IPS-11a (cell line): Measurements from ENCODE around the gene ZNF385A.

Source experiments
- H3K4me3 ChIP-seq: one replicate; pipeline ENCODE4 v1.5.1; 2013; ENCODE audit warnings: low read depth, low read length, control low read depth

The ZNF385A gene

GRCh38 chr12:54393743-54394142 lies 9.2 kb upstream of the ZNF385A start:
- H3K4me3 ChIP-seq, result no peak overlapping the region

DNA sequence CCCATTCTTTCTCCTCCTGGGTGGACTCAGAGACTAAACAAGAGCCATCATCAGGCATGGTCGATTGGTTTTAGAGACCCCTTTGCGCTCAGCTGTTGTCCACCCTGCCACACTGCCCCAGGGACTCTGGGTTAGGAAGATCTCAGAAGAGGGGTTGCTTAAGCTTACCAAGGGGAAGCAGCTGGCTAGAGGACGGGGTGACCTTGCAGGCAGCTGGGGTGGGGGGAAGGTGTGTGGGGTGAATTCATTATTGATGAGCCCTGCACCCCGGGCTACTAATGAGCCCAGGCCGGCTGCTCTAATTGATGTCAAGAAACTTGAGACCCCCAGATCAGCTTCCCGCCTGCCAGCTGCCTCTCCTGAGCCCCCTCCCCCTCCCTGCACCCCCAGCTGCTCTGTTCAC lies 8.7 kb upstream of the ZNF385A start:
- H3K4me3 ChIP-seq, result no peak overlapping the region

DNA sequence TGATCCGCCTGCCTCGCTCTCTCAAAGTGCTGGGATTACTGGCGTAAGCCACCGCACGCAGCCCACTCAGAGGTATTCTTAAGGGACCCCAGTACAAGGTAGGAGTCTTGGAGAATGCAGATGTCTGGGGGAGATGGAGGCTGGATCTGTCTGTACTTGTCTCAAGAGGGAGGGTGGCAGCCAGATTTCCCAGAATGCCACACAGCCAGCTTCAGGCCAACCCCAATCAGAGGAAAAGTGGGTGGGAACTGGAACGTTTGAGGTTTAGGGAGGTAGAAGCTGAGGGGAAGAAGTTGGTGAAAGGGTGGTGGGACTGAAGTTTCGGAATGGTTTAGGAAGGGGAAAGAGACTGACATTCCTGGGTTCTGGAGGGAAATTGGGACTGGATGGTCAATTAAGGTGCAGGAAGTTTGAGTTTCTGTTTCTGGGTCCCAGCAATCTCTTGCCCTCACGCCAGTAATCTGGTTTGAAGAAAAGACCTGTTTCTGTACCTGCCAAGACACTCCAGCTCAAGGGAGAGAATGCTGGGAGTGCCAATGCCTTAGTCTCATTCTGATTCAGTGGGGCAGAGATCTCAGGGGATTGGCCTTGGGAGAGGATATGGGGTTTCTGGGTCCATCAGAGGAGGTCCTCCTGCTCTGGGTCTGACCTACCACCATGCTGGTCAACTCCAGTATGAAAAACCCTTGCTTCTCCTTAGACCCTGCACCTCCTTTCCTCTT lies 8.1 kb upstream of the ZNF385A start:
- H3K4me3 ChIP-seq, result no peak overlapping the region

DNA sequence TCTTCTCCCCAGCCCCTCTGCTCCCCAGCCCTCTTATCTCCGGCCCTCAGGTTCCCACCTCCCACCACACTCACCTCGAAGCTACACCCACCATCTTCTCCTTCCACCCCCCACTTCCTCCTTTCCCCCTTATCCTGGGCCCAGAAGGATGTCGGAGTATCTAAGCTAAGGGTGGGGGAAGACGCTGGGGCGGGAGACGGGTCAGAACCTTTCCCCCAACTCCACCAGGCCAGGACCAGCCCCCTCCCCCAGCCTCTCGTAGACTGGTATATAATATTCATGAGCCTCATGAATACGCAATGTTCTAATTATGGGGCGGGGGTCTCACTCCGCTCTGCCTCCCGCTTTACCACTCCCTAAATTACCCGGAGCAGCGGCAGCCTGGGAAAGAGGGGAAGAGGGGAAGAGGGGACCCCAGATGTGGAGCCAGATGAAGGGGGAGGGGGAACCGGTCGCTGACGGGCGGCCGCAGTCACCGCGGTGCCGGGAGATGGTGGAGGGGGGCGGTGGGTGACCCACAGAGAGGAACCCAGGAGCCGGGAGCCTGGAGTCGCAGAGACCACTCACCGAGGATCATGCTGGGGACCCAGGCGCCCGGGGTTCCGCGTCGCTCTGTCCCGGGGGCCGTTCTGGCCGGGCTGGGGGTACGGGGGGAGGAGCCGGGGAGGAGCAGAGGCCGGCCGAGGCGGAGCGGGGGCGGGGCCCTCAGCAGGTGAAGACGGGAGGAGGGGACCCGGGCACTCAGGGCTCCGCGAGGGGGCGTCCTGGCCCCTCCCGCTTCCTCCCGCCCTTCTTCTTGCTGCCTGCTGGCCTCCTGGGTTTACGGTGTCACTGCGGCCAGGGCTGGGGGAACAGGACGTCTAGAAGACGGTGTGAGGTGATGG lies 6.4 kb upstream of the ZNF385A start:
- peak overlapping the region; percentile 66 for H3K4me3 ChIP-seq

GRCh38 chr12:54390176-54390667 lies 5.7 kb upstream of the ZNF385A start:
- no peak overlapping the region for H3K4me3 ChIP-seq

GRCh38 chr12:54389607-54390175 lies 5.2 kb upstream of the ZNF385A start:
- H3K4me3 ChIP-seq, result no peak overlapping the region

- no peak overlapping the region for H3K4me3 ChIP-seq
Observed at GRCh38 chr12:54389134-54389508, 4.6 kb upstream of the ZNF385A start.

DNA sequence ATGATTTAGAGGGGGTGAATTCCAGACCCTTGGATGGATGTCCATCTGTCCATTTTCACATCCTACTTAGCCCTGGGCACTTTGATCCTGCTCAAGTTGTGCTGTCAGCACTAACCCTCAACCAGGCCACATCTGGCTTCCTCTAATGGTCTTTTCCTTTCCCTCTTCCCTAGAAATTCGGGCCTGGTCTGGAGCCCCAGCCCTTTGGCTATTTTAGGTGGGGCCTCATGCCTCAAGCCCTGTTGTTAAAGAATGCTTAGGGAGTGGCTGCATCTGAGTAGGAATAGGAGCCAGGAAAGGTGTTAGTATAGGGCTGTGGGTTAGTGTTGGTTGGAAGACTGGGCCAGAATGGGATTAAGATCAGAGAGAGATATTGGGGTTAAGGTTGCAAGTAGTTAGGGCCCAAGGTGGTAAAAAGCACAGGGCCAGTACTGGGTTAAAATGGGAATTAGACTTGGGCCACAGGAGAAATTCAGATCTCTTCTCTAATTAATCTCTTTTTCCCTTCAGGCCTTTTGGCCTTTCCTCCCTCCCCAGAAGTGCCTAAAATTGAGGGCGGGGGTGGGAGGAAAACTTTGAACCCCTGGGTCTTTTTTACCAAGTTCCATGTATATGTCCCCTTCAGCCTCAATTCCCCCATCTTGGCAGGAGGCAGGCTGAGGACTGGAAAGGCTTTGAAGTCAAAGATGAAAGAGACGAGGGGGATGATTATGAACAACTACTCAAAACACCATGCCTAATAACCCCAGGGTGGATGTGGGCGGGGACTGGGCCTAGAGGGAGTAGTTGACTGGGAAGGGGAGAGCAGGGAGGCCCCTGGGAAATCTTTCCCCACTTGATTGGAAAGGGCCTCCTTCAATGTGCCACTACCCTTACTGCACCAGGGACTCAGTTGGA lies 4.0 kb upstream of the ZNF385A start:
- H3K4me3 ChIP-seq, result no peak overlapping the region

DNA sequence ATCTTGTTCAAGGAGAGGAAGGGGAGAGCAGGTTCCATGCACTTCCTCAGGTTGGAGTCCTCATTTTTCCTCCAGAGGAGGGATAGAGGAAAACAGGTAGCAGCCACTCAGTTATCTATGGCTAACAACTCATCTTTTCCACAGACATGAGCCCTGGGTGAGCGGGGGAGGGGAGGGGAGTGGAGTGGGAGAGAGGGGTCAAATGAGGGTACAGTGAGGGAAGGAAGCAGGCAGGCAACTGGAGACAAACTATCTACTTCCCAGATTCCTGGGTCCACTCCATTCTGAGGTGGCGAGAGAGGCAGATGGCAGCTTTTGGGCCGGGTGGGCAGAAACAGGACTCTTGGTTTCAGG lies 2.6 kb upstream of the ZNF385A start:
- H3K4me3 ChIP-seq, result no peak overlapping the region

GRCh38 chr12:54386403-54387113 lies 2.0 kb upstream of the ZNF385A start:
- H3K4me3 ChIP-seq, result no peak overlapping the region

DNA sequence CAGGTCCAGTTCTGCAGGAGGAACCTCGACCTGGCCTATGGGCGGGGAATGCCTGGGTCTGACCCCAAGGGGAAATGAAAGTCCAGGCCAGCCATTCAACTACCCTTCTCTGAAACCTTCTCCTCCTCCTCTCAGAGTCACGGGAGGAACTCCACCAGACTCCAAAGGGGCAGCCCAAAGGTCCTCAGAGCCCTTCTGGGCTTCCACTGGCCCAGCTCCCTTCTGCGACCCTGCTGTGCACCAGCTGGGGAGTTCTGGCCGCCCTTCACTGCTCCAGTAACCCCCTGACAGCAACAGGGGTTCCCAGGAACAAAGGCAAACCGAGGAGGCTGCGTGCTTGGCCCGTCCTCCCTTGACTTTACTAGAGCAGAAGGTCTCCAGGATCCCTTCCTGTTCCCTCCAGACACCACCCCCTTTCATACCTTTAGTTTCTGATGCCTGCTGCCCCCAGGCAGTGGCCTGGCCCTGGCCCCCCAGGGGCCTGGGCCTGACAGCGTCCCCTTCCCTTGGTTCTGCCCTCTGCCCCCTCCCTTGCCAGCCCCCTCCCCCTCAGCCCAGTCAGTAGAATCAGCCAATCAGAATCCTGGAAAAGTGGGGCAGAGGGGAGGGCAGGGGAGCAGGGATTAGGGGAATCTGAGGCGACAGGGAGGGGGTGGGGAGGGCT lies 850 bp upstream of the ZNF385A start:
- H3K4me3 ChIP-seq, result no peak overlapping the region

- H3K4me3 ChIP-seq, result no peak overlapping the region
Observed at GRCh38 chr12:54383041-54383609, 1.4 kb downstream of the ZNF385A start.

DNA sequence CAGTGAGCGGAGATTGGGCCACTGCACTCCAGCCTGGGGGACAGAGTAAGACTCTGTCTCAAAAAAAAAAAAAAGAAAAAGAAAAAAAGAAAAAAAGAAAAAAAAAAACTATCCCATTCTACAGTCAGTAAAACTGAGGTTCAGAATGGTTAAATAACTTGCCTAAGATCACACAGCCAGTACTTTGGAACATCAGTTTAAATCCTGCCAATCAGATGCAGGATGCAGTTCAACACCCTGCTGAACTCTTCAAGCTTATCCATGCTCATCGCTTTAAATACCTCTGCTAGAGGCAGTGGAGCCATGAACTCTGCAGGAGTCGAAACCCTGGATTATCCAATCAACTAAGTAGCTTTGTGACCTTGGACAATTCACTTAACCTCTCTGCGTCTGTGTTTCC lies 3.4 kb downstream of the ZNF385A start:
- no peak overlapping the region for H3K4me3 ChIP-seq

DNA sequence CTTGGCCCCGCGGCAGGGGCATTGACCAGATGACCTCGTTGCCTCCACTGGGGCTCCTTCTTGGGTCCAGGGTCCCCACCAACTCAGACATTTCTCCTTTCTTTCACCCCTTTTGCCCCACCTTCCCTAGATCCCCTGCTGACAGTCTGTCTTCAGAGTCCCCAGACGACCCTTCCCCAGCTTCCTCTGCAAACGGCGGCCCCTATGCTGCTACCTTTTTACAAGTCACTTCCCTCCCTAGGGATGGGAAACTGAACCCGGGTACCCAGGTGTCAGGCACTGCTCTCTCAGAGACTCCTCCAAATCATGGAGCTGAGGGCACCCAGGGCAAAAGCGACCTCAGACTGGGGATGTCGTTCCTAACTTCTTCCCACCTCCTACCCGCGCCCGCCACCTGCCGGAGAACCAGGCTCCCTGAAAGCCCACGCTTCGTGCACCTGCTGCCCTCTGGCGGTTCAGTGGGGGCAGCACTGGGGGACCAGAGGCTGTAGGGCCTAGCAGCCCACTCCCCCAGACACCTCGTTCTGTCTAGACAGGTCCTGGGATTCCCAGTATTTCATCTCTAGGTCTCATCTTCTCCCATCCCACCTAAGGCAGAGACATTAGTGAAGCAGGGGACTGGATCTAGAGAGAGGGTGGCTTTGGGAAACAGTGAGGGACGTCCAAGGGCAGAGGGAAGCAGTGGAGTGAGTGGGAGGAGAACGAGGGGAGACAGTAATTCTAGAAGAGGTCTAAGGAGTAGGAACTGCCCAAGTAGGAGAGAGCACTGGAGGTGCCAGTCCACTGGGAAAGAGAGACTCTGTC lies 4.9 kb downstream of the ZNF385A start:
- H3K4me3 ChIP-seq, result peak overlapping the region; percentile 31

DNA sequence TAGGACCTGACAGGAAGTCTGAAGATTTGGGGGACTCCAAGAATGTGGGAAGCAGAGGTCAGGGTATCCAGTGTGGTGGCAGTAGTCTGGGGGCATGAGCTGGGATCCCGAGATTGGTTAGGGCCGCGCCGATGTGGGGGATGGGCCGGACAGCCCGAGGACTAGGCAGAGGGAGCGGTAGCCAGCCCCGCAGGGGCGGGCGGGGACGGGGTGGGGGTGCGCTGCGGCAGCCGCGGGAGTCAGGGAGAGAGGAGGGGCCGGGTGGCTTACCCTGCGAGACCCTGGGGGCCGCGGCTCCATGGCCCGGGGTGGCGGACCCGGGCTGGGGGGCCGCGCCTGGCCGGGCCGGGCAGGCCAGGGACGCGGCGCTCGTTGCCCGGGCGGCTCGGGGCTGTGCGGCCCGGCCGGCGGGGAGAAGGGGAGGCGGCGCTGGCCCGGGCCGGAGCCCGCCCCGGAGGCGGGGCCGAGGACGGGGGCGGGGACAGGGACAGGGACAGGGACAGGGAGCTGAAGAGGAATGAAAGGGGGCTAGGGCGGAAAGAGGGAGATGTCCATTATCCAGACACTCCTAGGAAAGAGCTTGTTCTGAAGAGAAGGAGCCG lies 5.6 kb downstream of the ZNF385A start:
- peak overlapping the region; percentile 31 for H3K4me3 ChIP-seq

DNA sequence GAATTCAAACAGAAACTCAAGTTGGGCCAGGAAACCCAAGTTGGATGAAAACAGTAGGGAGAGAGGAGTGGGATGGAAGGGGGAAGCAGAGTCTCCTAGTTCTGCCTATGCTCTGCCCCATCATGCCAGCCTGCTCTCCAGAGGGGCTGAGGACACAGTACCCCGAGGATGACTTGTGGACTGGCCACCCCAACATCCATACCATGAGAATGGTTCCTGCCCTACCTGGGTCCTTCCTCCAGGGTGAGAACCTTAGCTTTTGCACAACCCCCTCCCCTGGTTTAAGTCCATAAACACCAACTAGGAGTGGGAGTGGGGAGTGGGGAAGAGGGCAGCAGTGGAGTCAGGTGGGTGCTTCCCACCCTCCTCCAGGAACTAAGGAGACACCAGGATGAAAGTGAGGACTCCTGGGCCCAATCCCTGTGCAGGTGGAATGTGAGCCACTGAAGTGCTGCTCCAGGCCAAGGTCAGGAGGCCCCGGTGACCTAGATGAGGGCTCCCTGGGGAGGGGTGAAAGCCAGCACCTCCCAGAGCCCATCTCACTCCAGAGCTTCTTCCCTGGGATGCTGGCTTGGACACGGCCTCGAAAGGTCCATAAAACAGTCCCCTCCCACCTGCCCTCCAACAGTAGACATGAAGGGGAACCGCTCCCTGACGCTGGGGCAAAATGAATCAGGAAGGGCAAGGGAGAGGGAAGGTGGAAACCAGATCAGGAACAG lies 6.6 kb downstream of the ZNF385A start:
- no peak overlapping the region for H3K4me3 ChIP-seq

DNA sequence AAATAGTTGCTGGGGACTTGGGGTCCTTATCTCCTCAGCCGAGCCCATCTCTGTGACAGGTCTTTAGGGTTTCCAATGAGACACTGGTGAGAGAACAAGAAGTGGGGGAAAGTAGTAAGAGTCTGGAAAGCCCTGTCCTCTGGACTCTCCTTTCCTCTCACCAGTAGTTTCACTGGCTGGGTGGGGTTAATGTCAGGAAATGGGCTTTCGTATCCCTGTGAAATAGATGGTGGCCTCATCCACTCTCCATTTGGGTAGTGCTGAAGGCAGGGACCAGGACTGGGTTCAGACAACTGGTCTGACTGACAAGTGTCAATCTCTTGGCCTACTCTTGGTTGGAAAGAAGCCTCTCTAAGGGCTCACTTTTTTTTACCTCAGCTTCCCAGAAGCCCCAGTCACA lies 7.5 kb downstream of the ZNF385A start:
- H3K4me3 ChIP-seq, result no peak overlapping the region

- H3K4me3 ChIP-seq, result no peak overlapping the region
Observed at GRCh38 chr12:54376596-54376995, 7.9 kb downstream of the ZNF385A start.
